Activated CD8-positive, alpha-beta T cell treated with anti-CD3 and anti-CD28 coated beads for 36 hours (primary cell): ENCODE results near the gene INTS11. TPM values are rescaled to one million over a fixed set of nuclear protein-coding genes. Genes with fewer than 3 reads are reported as not detected.

ENCODE experiments used
- ATAC-seq: fragments of 200-7000 bp; cut with Tn5 transposase; one replicate; pipeline ENCODE4 v1.10.0; 2021; ENCODE audit warnings: mild to moderate bottlenecking, moderate library complexity
- CTCF ChIA-PET: fragments of 350-600 bp; sonication (Branson Sonifier 250); formaldehyde crosslinking; loops from one replicate; lab custom pipeline; 2021; ENCODE audit warnings: antibody characterized with exemption; lab: Charles Lee
- POLR2A ChIA-PET: fragments of 350-600 bp; sonication (Branson Sonifier 250); formaldehyde crosslinking; loops from one replicate; lab custom pipeline; 2021; ENCODE audit warnings: antibody characterized with exemption; lab: Charles Lee
- DNase-seq: peaks from one replicate; pipeline ENCODE4 v3.0.0-alpha.2; 2020
- H3K27ac Mint-ChIP-seq: one replicate; pipeline ENCODE4 v1.8.0; 2021; ENCODE audit warnings: mild to moderate bottlenecking, mixed read lengths
- H3K27me3 Mint-ChIP-seq: one replicate; pipeline ENCODE4 v1.8.0; 2021; ENCODE audit warnings: mixed read lengths
- H3K36me3 Mint-ChIP-seq: one replicate; pipeline ENCODE4 v1.8.0; 2021; ENCODE audit warnings: low read depth, mixed read lengths
- H3K4me1 Mint-ChIP-seq: one replicate; pipeline ENCODE4 v1.8.0; 2021; ENCODE audit warnings: low read depth, mixed read lengths
- H3K4me3 Mint-ChIP-seq: one replicate; pipeline ENCODE4 v1.8.0; 2021; ENCODE audit warnings: mild to moderate bottlenecking, moderate library complexity, mixed read lengths
- H3K9me3 Mint-ChIP-seq: one replicate; pipeline ENCODE4 v1.8.0; 2021; ENCODE audit warnings: mixed read lengths
- intact Hi-C: fragments of 100-400 bp; cut with micrococcal nuclease; formaldehyde crosslinking; loops from one replicate; pipeline ENCODE4 v1.10.0; 2022
- total RNA-seq, 2 experiments: library from RNA; stranded (reverse); gene quantifications; one replicate each; pipeline ENCODE4 v1.2.3, GENCODE V29; 2021
- TF ChIP-seq, protein P1 (sequence below): fragments of 200-600 bp; IDR thresholded peaks from one replicate; pipeline ENCODE4 v1.8.0; 2022; ENCODE audit warnings: antibody characterized with exemption, mild to moderate bottlenecking

INTS11 gene
- total RNA-seq, 2 experiments from 2014 or later, result 110 to 122 TPM

GRCh38 chr1:1330366-1331067, 6.1 kb upstream of the INTS11 start:
- ChIA-PET CTCF (no interaction called here), POLR2A (interaction anchor here (1.0 to 1.6 kb wide), 2 partner anchors 17 to 18 kb away, joined by 3 to 4 read pairs; no protein-coding TSS in a partner anchor)
- DNase-seq (no peak), ATAC-seq (no peak)
- no peak overlapping the region for H3K27ac Mint-ChIP-seq
- TF ChIP-seq, protein P1, sequence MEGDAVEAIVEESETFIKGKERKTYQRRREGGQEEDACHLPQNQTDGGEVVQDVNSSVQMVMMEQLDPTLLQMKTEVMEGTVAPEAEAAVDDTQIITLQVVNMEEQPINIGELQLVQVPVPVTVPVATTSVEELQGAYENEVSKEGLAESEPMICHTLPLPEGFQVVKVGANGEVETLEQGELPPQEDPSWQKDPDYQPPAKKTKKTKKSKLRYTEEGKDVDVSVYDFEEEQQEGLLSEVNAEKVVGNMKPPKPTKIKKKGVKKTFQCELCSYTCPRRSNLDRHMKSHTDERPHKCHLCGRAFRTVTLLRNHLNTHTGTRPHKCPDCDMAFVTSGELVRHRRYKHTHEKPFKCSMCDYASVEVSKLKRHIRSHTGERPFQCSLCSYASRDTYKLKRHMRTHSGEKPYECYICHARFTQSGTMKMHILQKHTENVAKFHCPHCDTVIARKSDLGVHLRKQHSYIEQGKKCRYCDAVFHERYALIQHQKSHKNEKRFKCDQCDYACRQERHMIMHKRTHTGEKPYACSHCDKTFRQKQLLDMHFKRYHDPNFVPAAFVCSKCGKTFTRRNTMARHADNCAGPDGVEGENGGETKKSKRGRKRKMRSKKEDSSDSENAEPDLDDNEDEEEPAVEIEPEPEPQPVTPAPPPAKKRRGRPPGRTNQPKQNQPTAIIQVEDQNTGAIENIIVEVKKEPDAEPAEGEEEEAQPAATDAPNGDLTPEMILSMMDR, result no peak
- intact Hi-C loops, result no loop called here
- H3K9me3 Mint-ChIP-seq, result no peaks in the 10 kb centered on the region
- no peaks in the 10 kb centered on the region for H3K27me3 Mint-ChIP-seq
- no peaks in the 10 kb centered on the region for H3K36me3 Mint-ChIP-seq
- peaks cover 6% of the 10 kb centered on the region for H3K4me1 Mint-ChIP-seq
- no peak overlapping the region for H3K4me3 Mint-ChIP-seq

- Mint-ChIP-seq H3K27me3 (no peaks in the 10 kb centered on the region), H3K9me3 (no peaks in the 10 kb centered on the region), H3K4me3 (no peak overlapping the region), H3K36me3 (no peaks in the 10 kb centered on the region), H3K27ac (no peak overlapping the region), H3K4me1 (peaks cover 6% of the 10 kb centered on the region)
- DNase-seq (no peak), ATAC-seq (no peak)
- TF ChIP-seq, protein P1, result no peak
- CTCF ChIA-PET, result no interaction called here
- POLR2A ChIA-PET, result interaction anchor here (1.0 kb wide), 1 partner anchor 17 kb away, joined by 3 read pairs; no protein-coding TSS in a partner anchor
- intact Hi-C loops, result no loop called here
Measured at GRCh38 chr1:1329304-1330210, 5.1 kb upstream of the INTS11 start.

GRCh38 chr1:1328254-1328653, 3.8 kb upstream of the INTS11 start:
- peaks cover 12% of the 10 kb centered on the region for H3K4me1 Mint-ChIP-seq
- ATAC-seq (no peak), DNase-seq (no peak)
- H3K36me3 Mint-ChIP-seq, result peaks cover 2% of the 10 kb centered on the region
- POLR2A ChIA-PET, result interaction anchor here (1.0 to 1.8 kb wide), 2 partner anchors 16 to 19 kb away, joined by 3 to 8 read pairs; no protein-coding TSS in a partner anchor
- TF ChIP-seq, protein P1, result no peak
- no peak overlapping the region for H3K27ac Mint-ChIP-seq
- H3K4me3 Mint-ChIP-seq, result no peak overlapping the region
- no peaks in the 10 kb centered on the region for H3K9me3 Mint-ChIP-seq
- CTCF ChIA-PET, result no interaction called here
- H3K27me3 Mint-ChIP-seq, result no peaks in the 10 kb centered on the region
- intact Hi-C loops, result no loop called here

DNA sequence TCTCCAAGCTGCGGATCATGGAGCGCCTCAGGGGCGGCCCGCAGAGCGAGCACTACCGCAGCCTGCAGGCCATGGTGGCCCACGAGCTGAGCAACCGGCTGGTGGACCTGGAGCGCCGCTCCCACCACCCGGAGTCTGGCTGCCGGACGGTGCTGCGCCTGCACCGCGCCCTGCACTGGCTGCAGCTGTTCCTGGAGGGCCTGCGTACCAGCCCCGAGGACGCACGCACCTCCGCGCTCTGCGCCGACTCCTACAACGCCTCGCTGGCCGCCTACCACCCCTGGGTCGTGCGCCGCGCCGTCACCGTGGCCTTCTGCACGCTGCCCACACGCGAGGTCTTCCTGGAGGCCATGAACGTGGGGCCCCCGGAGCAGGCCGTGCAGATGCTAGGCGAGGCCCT, 2.8 kb upstream of the INTS11 start:
- TF ChIP-seq, protein P1, result no peak
- H3K27ac Mint-ChIP-seq, result no peak overlapping the region
- H3K9me3 Mint-ChIP-seq, result no peaks in the 10 kb centered on the region
- no peak overlapping the region for H3K4me3 Mint-ChIP-seq
- H3K27me3 Mint-ChIP-seq, result no peaks in the 10 kb centered on the region
- peaks cover 2% of the 10 kb centered on the region for H3K36me3 Mint-ChIP-seq
- POLR2A ChIA-PET, result interaction anchor here (0.6 to 2.0 kb wide), 3 partner anchors 11 to 166 kb away, joined by 3 to 8 read pairs (median 8); no protein-coding TSS in a partner anchor
- CTCF ChIA-PET, result interaction anchor here (2.2 kb wide), 1 partner anchor 45 kb away, joined by 8 read pairs; no protein-coding TSS in a partner anchor
- intact Hi-C loops, result no loop called here
- H3K4me1 Mint-ChIP-seq, result peaks cover 17% of the 10 kb centered on the region
- DNase-seq (no peak), ATAC-seq (no peak)
